Hepatocyte (in vitro differentiated cells): ENCODE measurements around the gene CTBP1. TPM values are rescaled to one million over a fixed set of nuclear protein-coding genes. Genes with fewer than 3 reads are reported as not detected.

Experiments used
- DNase-seq: peaks from one replicate; pipeline ENCODE4 v3.0.0-alpha.2; 2016; ENCODE audit warnings: low spot score
- H2AFZ ChIP-seq: fragments of 200-600 bp; sonication (generic); 2 replicates; pipeline ENCODE4 v1.6.0; 2016; ENCODE audit warnings: antibody characterized with exemption, mild to moderate bottlenecking
- H3K27ac ChIP-seq: fragments of 200-600 bp; sonication (generic); 2 replicates; pipeline ENCODE4 v1.5.1; 2016; ENCODE audit warnings: mild to moderate bottlenecking
- H3K27me3 ChIP-seq: fragments of 200-600 bp; sonication (generic); 2 replicates; pipeline ENCODE4 v1.6.1; 2016
- H3K36me3 ChIP-seq: fragments of 200-600 bp; sonication (generic); replicated peaks from 2 replicates; pipeline ENCODE4 v1.5.1; 2016; ENCODE audit warnings: low read depth; ENCODE audit not compliant: insufficient read depth
- H3K4me1 ChIP-seq: fragments of 200-600 bp; sonication (generic); 2 replicates; pipeline ENCODE4 v1.5.1; 2016; ENCODE audit warnings: mild to moderate bottlenecking, moderate library complexity; ENCODE audit not compliant: insufficient read depth
- H3K4me2 ChIP-seq: fragments of 200-600 bp; sonication (generic); 2 replicates; pipeline ENCODE4 v1.6.0; 2016
- H3K4me3 ChIP-seq: fragments of 200-600 bp; sonication (generic); 2 replicates; pipeline ENCODE4 v1.5.1; 2016; ENCODE audit warnings: mild to moderate bottlenecking
- H3K79me2 ChIP-seq: fragments of 200-600 bp; sonication (generic); 2 replicates; pipeline ENCODE4 v1.6.0; 2017; ENCODE audit warnings: mild to moderate bottlenecking
- H3K9me2 ChIP-seq: fragments of 200-600 bp; sonication (generic); replicated peaks from 2 replicates; pipeline ENCODE4 v1.6.0; 2017; ENCODE audit warnings: mild to moderate bottlenecking; ENCODE audit not compliant: insufficient read depth
- H3K9me3 ChIP-seq: fragments of 200-600 bp; sonication (generic); 2 replicates; pipeline ENCODE4 v1.5.1; 2016; ENCODE audit warnings: low read depth, mild to moderate bottlenecking
- H4K20me1 ChIP-seq: fragments of 200-600 bp; sonication (generic); 2 replicates; pipeline ENCODE4 v1.6.0; 2016; ENCODE audit warnings: mild to moderate bottlenecking; ENCODE audit not compliant: insufficient read depth, poor library complexity, severe bottlenecking
- CTCF ChIP-seq: fragments of 200-600 bp; sonication (generic); IDR thresholded peaks from 2 replicates; pipeline ENCODE4 v1.5.1; 2016; ENCODE audit warnings: antibody characterized with exemption, mild to moderate bottlenecking; ENCODE audit not compliant: poor library complexity
- EZH2 ChIP-seq: fragments of 200-600 bp; sonication (generic); IDR thresholded peaks from 2 replicates; pipeline ENCODE4 v1.6.1; 2016; ENCODE audit warnings: antibody characterized with exemption, mild to moderate bottlenecking, borderline replicate concordance
- EZH2phosphoT487 ChIP-seq: fragments of 200-600 bp; sonication (generic); IDR thresholded peaks from one replicate; pipeline ENCODE4 v1.6.1; 2018; ENCODE audit warnings: antibody characterized with exemption, mild to moderate bottlenecking, low read depth, moderate library complexity; ENCODE audit not compliant: unreplicated experiment, severe bottlenecking
- WGBS: methylation state at CpG from one replicate; pipeline ENCODE4 v1.1.6; 2016; ENCODE audit warnings: low lambda C conversion rate; ENCODE audit errors: missing lambda C conversion rate; 5-methylcytosine and 5-hydroxymethylcytosine counted together
- polyA plus RNA-seq: library from polyadenylated mRNA; unstranded; fragments of >200 nt; fragmentation: Nextera tagmentation; extraction: Ambion mirVana; gene quantifications from 2 replicates; pipeline ENCODE4 v1.2.1, GENCODE V29; 2016
- total RNA-seq: library from RNA; depleted of rRNA; stranded (reverse); fragments of >200 nt; gene quantifications from 2 replicates; pipeline ENCODE4 v1.2.3, GENCODE V29; 2014

CTBP1 gene
- total and polyA plus RNA-seq, 2 experiments from 2014 or later, result 169 to 179 TPM

DNA sequence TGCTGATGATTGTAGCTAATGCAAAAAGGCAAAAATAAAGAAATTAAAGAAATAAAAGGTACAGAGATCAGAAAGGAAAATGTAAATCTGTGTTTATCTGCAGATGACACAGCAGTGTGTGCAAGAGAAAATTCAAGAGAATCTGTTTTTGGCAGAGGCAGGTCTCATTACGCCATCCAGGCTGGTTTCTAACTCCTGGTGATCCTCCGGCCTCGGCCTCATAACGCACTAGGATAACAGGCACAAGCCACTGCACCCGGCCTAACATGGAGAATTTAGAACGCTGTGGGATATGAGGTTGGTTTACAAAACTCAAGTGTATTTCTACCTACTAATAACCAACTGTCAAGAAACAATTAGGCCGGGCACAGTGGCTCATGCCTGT is 29.4 kb downstream of the CTBP1 start:
- no peak overlapping the region for H2AFZ ChIP-seq
- H3K27me3 ChIP-seq, result no peaks in the 10 kb centered on the region
- H3K9me2 ChIP-seq, result no peaks in the 10 kb centered on the region
- H3K36me3 ChIP-seq, result no peaks in the 10 kb centered on the region
- WGBS, result 96% methylated on average over 7 of the region's 7 CpGs
- H4K20me1 ChIP-seq, result peaks cover 6% of the 10 kb centered on the region
- no peaks in the 10 kb centered on the region for H3K9me3 ChIP-seq
- no peaks in the 10 kb centered on the region for H3K4me1 ChIP-seq
- H3K27ac ChIP-seq, result no peak overlapping the region
- TF ChIP-seq CTCF (no peak), EZH2 (no peak), EZH2phosphoT487 (no peak)
- H3K4me3 ChIP-seq, result no peak overlapping the region
- H3K79me2 ChIP-seq, result peaks cover 11% of the 10 kb centered on the region
- no peak overlapping the region for H3K4me2 ChIP-seq
- no peak for DNase-seq

- Histone ChIP-seq H3K79me2 (peaks cover 11% of the 10 kb centered on the region), H3K9me3 (no peaks in the 10 kb centered on the region), H3K4me3 (no peak overlapping the region), H3K4me1 (no peaks in the 10 kb centered on the region), H2AFZ (no peak overlapping the region), H4K20me1 (peaks cover 6% of the 10 kb centered on the region), H3K36me3 (no peaks in the 10 kb centered on the region), H3K27ac (no peak overlapping the region), H3K27me3 (no peaks in the 10 kb centered on the region), H3K9me2 (no peaks in the 10 kb centered on the region), H3K4me2 (no peak overlapping the region)
- DNase-seq, result no peak
- 89% methylated on average over 21 of the region's 21 CpGs for WGBS
- no peak for TF ChIP-seq EZH2
- TF ChIP-seq CTCF, result no peak
- TF ChIP-seq EZH2phosphoT487, result no peak
Measured at GRCh38 chr4:1218634-1219565, 30.0 kb downstream of the CTBP1 start.

GRCh38 chr4:1217366-1217765 is 31.6 kb downstream of the CTBP1 start:
- no peak overlapping the region for H3K27ac ChIP-seq
- no peaks in the 10 kb centered on the region for H3K36me3 ChIP-seq
- no peak for TF ChIP-seq EZH2
- TF ChIP-seq EZH2phosphoT487, result no peak
- no peak for TF ChIP-seq CTCF

More at GRCh38 chr4:1217366-1217765, 31.6 kb downstream of the CTBP1 start:
- no peak overlapping the region for H3K4me3 ChIP-seq
- no peaks in the 10 kb centered on the region for H3K9me3 ChIP-seq
- H3K4me2 ChIP-seq, result no peak overlapping the region
- H2AFZ ChIP-seq, result no peak overlapping the region
- WGBS, result 99% methylated on average over 27 of the region's 27 CpGs
- no peaks in the 10 kb centered on the region for H3K4me1 ChIP-seq
- DNase-seq, result no peak
- H3K27me3 ChIP-seq, result no peaks in the 10 kb centered on the region
- H3K9me2 ChIP-seq, result no peaks in the 10 kb centered on the region
- peaks cover 11% of the 10 kb centered on the region for H3K79me2 ChIP-seq
- peaks cover 6% of the 10 kb centered on the region for H4K20me1 ChIP-seq
